Calu3 (cell line): ENCODE measurements around the gene APC2. TPM values are rescaled to one million over a fixed set of nuclear protein-coding genes. Genes with fewer than 3 reads are reported as not detected.

Source experiments
- BruUV-seq: library from RNA; stranded (reverse); fragments of 400-500 nt; replicated peaks from 2 replicates; lab custom pipeline; 2021; lab: Mats Ljungman, UMichigan
- CTCF ChIA-PET: fragments of 300-600 bp; sonication (Branson Sonifier 250); formaldehyde crosslinking; loops from one replicate; lab custom pipeline; 2022; ENCODE audit warnings: antibody characterized with exemption; lab: Charles Lee
- DNase-seq: peaks from one replicate; pipeline ENCODE4 v3.0.0; 2022
- H3K27ac Mint-ChIP-seq: one replicate; pipeline ENCODE4 v1.8.0; 2022; ENCODE audit warnings: mixed read lengths; ENCODE audit not compliant: unreplicated experiment
- H3K27me3 Mint-ChIP-seq: one replicate; pipeline ENCODE4 v1.8.0; 2022; ENCODE audit warnings: mixed read lengths; ENCODE audit not compliant: unreplicated experiment
- H3K36me3 Mint-ChIP-seq: one replicate; pipeline ENCODE4 v1.8.0; 2022; ENCODE audit warnings: mild to moderate bottlenecking, moderate library complexity, mixed read lengths; ENCODE audit not compliant: insufficient read depth, unreplicated experiment
- H3K4me1 Mint-ChIP-seq: one replicate; pipeline ENCODE4 v1.8.0; 2022; ENCODE audit warnings: mild to moderate bottlenecking, low read depth, mixed read lengths; ENCODE audit not compliant: unreplicated experiment
- H3K4me3 Mint-ChIP-seq: one replicate; pipeline ENCODE4 v1.8.0; 2022; ENCODE audit warnings: mild to moderate bottlenecking, low read depth, moderate library complexity, mixed read lengths; ENCODE audit not compliant: unreplicated experiment
- H3K9me3 Mint-ChIP-seq: one replicate; pipeline ENCODE4 v1.8.0; 2022; ENCODE audit warnings: low read depth, mixed read lengths; ENCODE audit not compliant: unreplicated experiment
- intact Hi-C: fragments of 100-400 bp; cut with micrococcal nuclease; formaldehyde crosslinking; loops from one replicate; pipeline ENCODE4 v1.10.0; 2022; ENCODE audit not compliant: unreplicated experiment
- total RNA-seq: library from RNA; stranded (reverse); gene quantifications from 2 replicates; pipeline ENCODE4 v1.2.3, GENCODE V29; 2022
- TF ChIP-seq, protein P1 (sequence below): fragments of 200-600 bp; IDR thresholded peaks from one replicate; pipeline ENCODE4 v1.8.0; 2022; ENCODE audit warnings: antibody characterized with exemption; ENCODE audit not compliant: unreplicated experiment

The APC2 gene
- total RNA-seq, 1 experiment from 2014 or later = 0.12 TPM

GRCh38 chr19:1411255-1412191, 38.4 kb upstream of the APC2 start:
- intact Hi-C loops = no loop called here
- CTCF ChIA-PET = no interaction called here
- Mint-ChIP-seq H3K27me3 (no peaks in the 10 kb centered on the region), H3K27ac (no peak overlapping the region), H3K4me3 (peak overlapping the region; percentile 86), H3K4me1 (peaks cover 26% of the 10 kb centered on the region), H3K36me3 (peaks cover 56% of the 10 kb centered on the region), H3K9me3 (no peaks in the 10 kb centered on the region)
- BruUV-seq = no TSS peak
- no peak for DNase-seq
- TF ChIP-seq, protein P1, sequence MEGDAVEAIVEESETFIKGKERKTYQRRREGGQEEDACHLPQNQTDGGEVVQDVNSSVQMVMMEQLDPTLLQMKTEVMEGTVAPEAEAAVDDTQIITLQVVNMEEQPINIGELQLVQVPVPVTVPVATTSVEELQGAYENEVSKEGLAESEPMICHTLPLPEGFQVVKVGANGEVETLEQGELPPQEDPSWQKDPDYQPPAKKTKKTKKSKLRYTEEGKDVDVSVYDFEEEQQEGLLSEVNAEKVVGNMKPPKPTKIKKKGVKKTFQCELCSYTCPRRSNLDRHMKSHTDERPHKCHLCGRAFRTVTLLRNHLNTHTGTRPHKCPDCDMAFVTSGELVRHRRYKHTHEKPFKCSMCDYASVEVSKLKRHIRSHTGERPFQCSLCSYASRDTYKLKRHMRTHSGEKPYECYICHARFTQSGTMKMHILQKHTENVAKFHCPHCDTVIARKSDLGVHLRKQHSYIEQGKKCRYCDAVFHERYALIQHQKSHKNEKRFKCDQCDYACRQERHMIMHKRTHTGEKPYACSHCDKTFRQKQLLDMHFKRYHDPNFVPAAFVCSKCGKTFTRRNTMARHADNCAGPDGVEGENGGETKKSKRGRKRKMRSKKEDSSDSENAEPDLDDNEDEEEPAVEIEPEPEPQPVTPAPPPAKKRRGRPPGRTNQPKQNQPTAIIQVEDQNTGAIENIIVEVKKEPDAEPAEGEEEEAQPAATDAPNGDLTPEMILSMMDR = no peak

DNA sequence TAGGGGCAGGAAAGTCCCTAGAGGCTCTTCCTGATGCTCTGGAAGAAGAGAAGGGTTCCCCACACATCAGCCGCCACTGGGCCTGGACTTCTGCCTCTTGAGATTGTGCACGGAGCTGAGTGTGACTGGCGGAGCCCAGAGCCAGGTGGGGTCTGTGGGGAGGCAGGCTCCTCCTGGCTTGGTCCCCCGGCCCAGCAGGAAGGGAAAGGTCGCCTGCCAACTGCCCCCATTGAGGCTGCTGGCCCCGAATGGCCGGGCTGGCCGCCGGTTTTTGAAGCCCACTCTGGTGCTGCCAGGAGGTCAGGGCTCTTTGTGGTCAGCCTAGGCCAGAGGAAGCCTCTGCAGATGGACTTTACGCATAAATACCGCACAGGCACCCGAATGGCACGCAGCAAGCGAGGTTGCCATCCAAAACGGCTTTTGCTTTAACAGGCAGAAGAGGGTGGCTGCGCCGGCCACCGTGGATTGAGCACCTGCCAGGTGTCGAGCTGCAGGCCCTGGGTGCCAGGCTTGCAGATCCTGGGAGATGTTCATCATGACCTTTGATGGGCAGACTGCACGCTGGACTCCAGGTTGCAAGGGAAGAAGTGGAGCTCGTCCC, 37.5 kb upstream of the APC2 start:
- H3K9me3 Mint-ChIP-seq = no peaks in the 10 kb centered on the region
- DNase-seq = no peak
- no peak overlapping the region for H3K27ac Mint-ChIP-seq
- CTCF ChIA-PET = no interaction called here
- peaks cover 26% of the 10 kb centered on the region for H3K4me1 Mint-ChIP-seq
- H3K36me3 Mint-ChIP-seq = peaks cover 53% of the 10 kb centered on the region
- H3K4me3 Mint-ChIP-seq = no peak overlapping the region
- BruUV-seq = no TSS peak
- intact Hi-C loops = no loop called here
- TF ChIP-seq, protein P1 = no peak
- no peaks in the 10 kb centered on the region for H3K27me3 Mint-ChIP-seq

GRCh38 chr19:1412995-1413800, 36.7 kb upstream of the APC2 start:
- peaks cover 26% of the 10 kb centered on the region for H3K4me1 Mint-ChIP-seq
- no peaks in the 10 kb centered on the region for H3K27me3 Mint-ChIP-seq

More at GRCh38 chr19:1412995-1413800, 36.7 kb upstream of the APC2 start:
- no peak for DNase-seq
- no peak overlapping the region for H3K4me3 Mint-ChIP-seq
- H3K9me3 Mint-ChIP-seq = no peaks in the 10 kb centered on the region
- intact Hi-C loops = no loop called here
- H3K27ac Mint-ChIP-seq = no peak overlapping the region
- TF ChIP-seq, protein P1 = no peak
- CTCF ChIA-PET = no interaction called here
- H3K36me3 Mint-ChIP-seq = peaks cover 57% of the 10 kb centered on the region
- no TSS peak for BruUV-seq
